H1 (cell line): ENCODE results near the gene GP1BB. TPM values are rescaled to one million over a fixed set of nuclear protein-coding genes. Genes with fewer than 3 reads are reported as not detected.

Source experiments
- CBX5 ChIP-seq: fragments of 300-800, 300-1000 bp; sonication (generic); IDR thresholded peaks from 2 replicates; pipeline ENCODE4 v1.7.1; 2016; ENCODE audit warnings: antibody characterized with exemption, low read length, low read depth
- POU5F1 ChIP-seq: IDR thresholded peaks from 2 replicates; pipeline ENCODE4 v1.6.1; 2011; ENCODE audit warnings: low read depth, mild to moderate bottlenecking, low read length, moderate library complexity
- RXRA ChIP-seq: IDR thresholded peaks from 2 replicates; pipeline ENCODE4 v1.6.1; 2011; ENCODE audit warnings: low read depth, mild to moderate bottlenecking, low read length, moderate library complexity; ENCODE audit not compliant: insufficient read depth
- SP1 ChIP-seq: IDR thresholded peaks from 2 replicates; pipeline ENCODE4 v1.6.1; 2011; ENCODE audit warnings: low read depth, low read length
- polyA plus RNA-seq, 7 experiments: library from polyadenylated mRNA; depleted of rRNA in 3 of 7; stranded (reverse) in 5 of 7; unstranded in 2 of 7; fragments of >200 nt in 5 of 7; fragments of 200-250 nt in 2 of 7; gene quantifications; 1 replicate in 5 of 7; 2 replicates in 1 of 7; 4 replicates in 1 of 7; pipeline versions ENCODE4 v1.2.1 to v1.2.3, GENCODE V29; 2011 to 2013; ENCODE audit warnings: missing spikeins in 2 of 7, mixed read lengths in 2 of 7
- total RNA-seq: library from RNA; stranded (reverse); fragmentation: NEBNext Ultra II Directional; extraction: Animal tissue kit (Norgen Biotek cat#: 25700); gene quantifications from 2 replicates; pipeline ENCODE4 v1.2.1, GENCODE V29; 2021

Gene GP1BB
- total and polyA plus RNA-seq, 2 of the 8 experiments (the other 6 are each of a cell fraction or from before 2014, with no cell fraction given), result 0.36 TPM; not detected in 1

DNA sequence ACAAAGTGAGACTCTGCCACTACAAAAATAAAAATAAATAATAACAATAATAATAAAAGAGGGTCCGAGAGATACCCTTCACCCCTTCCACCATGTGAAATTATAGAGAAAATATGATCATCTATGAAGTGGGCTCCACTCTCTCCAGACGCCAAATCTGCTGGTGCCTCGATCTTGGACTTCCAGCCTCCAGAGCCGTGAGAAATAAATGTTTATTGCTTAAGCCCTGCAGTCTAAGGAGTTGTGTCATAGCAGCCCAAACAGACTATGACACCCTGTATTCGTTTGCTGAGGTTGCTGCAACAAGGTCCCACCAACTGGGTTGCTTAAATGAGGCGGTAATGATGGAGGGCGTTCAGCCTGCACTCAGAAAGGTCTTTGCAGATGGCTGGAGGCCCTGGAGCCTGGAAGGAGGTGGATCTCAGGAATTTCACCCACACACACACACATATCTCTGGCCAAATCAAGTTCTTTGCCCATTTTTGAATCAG, 16.6 kb upstream of the GP1BB start (continued):
- TF ChIP-seq RXRA (no peak), POU5F1 (no peak), SP1 (no peak), CBX5 (no peak)
